ENCODE results near the gene C1orf50. TPM values are rescaled to one million over a fixed set of nuclear protein-coding genes. Genes with fewer than 3 reads are reported as not detected.
A peak's percentile ranks its signal among the peaks of the same experiment; 100 is the strongest.
"Not testable (repeated sequence)": the region's sequence is repeated elsewhere in the genome, so short reads cannot be mapped to it uniquely, and the experiment has no call there.

The C1orf50 gene
- total RNA-seq, 2 experiments from 2014 or later: 6.9 to 7.2 TPM

DNA sequence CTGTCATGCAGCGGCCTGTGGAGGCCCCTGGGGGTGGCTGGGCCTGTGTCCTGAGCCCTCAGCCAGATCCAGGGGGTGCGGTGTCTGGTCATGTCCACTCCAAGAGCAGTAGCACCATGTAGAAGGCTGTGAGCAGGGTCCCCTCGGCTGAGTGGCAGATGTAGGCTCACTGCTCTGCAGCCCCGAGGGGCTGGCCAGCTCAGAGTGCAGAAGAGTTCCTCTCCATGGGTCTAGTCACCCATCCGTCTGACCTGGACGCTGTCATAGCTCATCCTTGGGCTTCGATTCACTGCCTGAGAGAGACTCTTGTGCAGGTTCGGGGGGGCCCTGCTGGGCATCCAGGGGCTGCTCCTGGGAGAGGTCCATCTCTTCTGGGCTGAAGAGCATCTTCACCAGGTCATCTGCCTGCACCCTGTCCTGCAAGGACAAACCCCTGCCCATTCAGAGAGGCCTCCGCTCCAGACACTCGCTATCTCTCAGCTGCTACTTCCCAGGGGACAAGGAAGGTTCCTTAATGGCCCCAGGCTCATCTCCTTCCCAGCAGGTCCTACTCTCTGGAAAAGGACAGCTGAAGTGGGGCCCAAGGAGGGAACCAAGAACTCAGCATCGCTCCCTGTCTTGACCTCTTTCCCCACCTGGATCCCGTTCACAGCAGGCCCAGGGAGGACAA, 20.5 kb upstream of the C1orf50 start:
- Mint-ChIP-seq H3K36me3 (peaks cover 8% of the 10 kb centered on the region), H3K9me3 (peaks cover under 1% of the 10 kb centered on the region), H3K27me3 (no peaks in the 10 kb centered on the region), H3K27ac (no peak overlapping the region), H3K4me1 (peaks cover under 1% of the 10 kb centered on the region), H3K4me3 (no peak overlapping the region)
- DNase-seq: no peak

DNA sequence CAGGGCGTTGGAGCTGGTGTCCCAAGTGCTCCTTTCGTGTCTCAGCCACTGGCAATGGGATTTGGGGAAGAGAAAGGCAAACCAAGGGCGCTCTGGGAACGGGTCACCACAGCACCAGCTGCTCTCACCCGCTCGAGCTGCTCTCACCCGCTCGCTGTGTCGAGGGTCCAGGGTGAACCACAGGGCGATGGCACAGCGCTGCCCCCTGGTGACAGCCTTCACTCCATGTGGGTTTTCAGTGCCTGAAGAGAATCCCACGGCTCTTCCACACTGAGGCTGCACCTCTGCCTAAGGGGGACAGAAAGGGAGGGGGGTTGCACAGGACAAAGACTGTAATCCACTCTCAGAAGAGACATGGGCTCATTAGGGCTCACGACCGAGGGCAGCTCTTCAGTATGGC, 19.9 kb upstream of the C1orf50 start:
- DNase-seq: peak; percentile 36
- Mint-ChIP-seq H3K27ac (no peak overlapping the region), H3K4me1 (peaks cover 1% of the 10 kb centered on the region), H3K9me3 (peaks cover 5% of the 10 kb centered on the region), H3K36me3 (peaks cover 14% of the 10 kb centered on the region), H3K4me3 (no peak overlapping the region), H3K27me3 (no peaks in the 10 kb centered on the region)

DNA sequence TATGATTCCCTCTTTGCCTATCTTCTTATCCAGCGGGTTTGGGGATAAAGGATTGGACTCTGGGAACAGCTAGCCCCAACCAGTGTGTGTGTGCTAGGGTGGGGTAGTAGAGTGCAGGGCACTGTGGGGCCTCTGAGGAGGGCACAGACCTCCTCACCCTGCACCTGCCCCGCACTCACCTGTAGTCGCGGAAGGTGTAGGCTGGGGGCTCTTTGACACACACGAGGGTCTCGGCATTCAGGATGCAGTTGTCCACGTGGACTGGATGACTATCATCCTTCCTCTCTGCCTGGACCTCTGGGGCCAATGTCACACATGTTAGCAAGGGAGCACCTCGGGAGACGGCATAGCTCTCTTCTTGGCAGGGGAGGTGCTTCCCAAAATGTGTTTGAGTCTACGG, 19.0 kb upstream of the C1orf50 start:
- no peak for DNase-seq
- peaks cover 1% of the 10 kb centered on the region for H3K4me1 Mint-ChIP-seq
- H3K36me3 Mint-ChIP-seq: peaks cover 21% of the 10 kb centered on the region
- H3K4me3 Mint-ChIP-seq: no peak overlapping the region
- peak overlapping the region; percentile 17 for H3K27ac Mint-ChIP-seq
- H3K9me3 Mint-ChIP-seq: peaks cover 5% of the 10 kb centered on the region
- H3K27me3 Mint-ChIP-seq: no peaks in the 10 kb centered on the region

DNA sequence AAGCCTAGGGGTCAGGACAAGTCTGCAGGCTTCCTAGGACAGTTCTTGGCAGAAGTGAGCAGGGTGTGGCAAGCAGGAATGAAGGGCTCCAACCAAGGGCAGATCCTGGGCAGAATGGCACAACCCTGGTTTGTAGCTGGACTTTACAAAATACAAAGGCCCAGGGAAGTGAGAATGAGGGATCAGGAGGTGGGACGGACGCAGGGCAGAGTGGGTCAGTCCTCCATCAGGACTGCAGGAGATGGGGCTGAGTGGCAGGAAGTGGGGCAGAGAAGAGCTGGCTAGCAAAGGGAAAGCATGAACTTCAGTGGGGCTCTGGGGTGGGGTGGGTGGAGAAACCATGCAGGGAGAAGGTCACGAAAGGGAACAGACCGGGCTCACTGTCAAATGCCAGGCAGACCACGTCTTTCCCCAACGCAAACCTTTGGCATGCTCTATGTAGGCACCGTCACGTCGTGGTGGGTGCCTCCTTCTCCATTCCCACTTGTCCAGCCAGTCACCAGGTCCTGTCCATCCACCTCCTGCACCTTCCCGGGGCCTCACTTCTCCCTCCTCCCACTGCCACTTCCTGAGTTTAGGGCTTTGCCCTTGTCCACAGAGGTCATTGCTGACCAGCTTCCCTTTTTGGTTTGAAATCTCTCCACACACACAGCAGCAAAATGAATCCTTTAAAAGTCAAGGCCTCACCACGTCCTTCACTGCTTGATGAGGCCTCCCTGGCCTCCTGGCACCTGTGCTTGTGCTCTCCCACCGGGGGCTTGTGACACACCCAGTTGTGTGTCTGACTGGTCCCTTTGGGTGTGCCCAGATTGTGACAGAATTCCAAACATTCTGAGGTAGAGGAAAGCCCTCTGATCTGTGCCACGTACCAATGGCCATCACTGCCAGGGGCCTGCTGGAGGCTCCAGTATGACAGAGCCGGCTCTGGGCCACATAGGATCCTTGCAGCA, 18.3 kb upstream of the C1orf50 start:
- Mint-ChIP-seq H3K36me3 (peaks cover 21% of the 10 kb centered on the region), H3K27me3 (no peaks in the 10 kb centered on the region), H3K9me3 (peaks cover 5% of the 10 kb centered on the region), H3K4me1 (peaks cover 1% of the 10 kb centered on the region), H3K4me3 (no peak overlapping the region), H3K27ac (no peak overlapping the region)
- no peak for DNase-seq

DNA sequence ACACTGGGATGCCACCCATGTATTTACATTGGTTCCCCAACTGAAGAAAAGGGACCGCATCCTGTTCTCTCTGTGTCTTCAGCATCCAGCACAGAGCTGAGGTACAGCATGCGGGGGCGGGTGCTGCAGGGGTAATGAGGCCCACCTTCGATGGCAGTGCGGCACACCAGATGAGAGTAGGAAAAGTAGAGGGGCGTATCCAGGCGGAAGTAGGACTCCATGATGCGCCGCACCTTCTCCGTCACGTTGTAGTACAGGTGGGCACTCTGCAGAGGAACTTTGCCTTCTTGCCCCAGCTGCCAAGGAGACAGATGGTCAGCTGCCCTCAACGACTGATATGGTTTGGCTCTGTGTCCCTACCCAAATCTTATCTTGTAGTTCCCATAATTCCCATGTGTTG, 17.0 kb upstream of the C1orf50 start:
- peaks cover 5% of the 10 kb centered on the region for H3K9me3 Mint-ChIP-seq
- peaks cover 1% of the 10 kb centered on the region for H3K4me1 Mint-ChIP-seq
- no peak overlapping the region for H3K27ac Mint-ChIP-seq
- no peaks in the 10 kb centered on the region for H3K27me3 Mint-ChIP-seq
- DNase-seq: no peak
- H3K4me3 Mint-ChIP-seq: no peak overlapping the region
- H3K36me3 Mint-ChIP-seq: peaks cover 26% of the 10 kb centered on the region

DNA sequence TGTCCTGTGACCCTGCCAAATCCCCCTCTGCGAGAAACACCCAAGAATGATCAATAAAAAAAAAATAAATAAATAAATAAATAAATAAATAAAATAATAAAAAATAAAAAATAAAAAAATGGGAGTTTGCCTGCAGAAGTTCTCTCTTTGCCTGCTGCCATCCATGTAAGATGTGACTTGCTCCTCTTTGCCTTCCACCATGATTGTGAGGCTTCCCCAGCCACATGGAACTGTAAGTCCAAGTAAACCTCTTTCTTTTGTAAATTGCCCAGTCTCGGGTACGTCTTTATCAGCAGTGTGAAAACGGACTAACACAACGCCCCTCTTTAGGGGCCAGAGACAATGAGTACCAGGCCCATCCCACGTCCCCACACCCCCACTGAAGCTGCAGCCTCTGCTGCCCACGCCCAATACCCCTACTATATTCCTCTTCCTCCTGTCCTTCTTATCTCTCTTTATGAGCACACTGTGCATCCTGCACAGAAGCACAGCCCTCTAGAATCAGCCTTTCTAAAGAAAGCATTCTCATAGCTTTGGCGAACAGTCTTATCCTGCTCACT, 15.5 kb upstream of the C1orf50 start:
- H3K9me3 Mint-ChIP-seq, H3K4me3 Mint-ChIP-seq, H3K27ac Mint-ChIP-seq, DNase-seq, H3K27me3 Mint-ChIP-seq, H3K4me1 Mint-ChIP-seq: not testable (repeated sequence)
- peaks cover 28% of the 10 kb centered on the region for H3K36me3 Mint-ChIP-seq

DNA sequence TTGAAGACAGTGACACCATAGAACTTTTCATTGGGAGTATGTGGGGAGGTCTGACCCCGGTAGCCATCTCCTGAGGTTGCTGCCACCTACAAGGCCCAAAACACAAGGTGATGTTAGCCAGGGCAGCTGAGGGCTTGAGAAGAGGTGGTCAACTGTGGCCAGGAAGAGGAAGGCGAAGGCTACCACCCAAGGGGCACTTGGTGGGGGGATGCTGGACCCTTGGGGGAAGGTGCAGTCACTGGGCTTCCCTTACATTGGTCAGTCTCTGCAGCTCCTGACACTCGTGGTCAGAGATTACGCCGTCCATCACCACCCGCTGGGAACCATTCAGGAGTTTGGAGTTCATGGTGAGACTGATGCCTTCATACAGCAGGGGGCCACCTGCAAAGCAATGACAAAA, 14.8 kb upstream of the C1orf50 start:
- DNase-seq: no peak
- Mint-ChIP-seq H3K4me1 (peaks cover 1% of the 10 kb centered on the region), H3K27me3 (no peaks in the 10 kb centered on the region), H3K9me3 (peaks cover 5% of the 10 kb centered on the region), H3K27ac (no peak overlapping the region), H3K36me3 (peaks cover 32% of the 10 kb centered on the region), H3K4me3 (no peak overlapping the region)

DNA sequence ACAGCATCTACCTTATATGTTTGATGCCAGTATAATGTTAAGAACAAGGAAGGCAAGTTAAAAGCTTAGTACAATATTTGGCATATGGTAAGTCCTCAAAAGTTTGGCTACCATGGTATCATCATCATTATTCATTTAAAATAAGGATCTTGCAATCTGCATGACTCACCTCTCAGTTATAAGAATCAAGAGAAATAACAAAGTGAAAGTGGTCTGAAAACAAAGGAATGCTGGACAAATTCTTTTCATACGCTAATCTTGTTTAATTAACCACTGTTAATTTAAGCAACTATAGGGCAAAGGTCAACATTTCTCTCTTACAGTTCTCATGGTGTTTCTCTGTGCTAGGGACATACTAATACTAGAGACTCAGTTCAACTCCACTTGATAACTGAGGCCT, 14.0 kb upstream of the C1orf50 start:
- H3K9me3 Mint-ChIP-seq: peaks cover 5% of the 10 kb centered on the region
- DNase-seq: no peak
- no peak overlapping the region for H3K4me3 Mint-ChIP-seq
- peaks cover 37% of the 10 kb centered on the region for H3K36me3 Mint-ChIP-seq
- peaks cover 1% of the 10 kb centered on the region for H3K4me1 Mint-ChIP-seq
- H3K27ac Mint-ChIP-seq: no peak overlapping the region
- H3K27me3 Mint-ChIP-seq: no peaks in the 10 kb centered on the region

DNA sequence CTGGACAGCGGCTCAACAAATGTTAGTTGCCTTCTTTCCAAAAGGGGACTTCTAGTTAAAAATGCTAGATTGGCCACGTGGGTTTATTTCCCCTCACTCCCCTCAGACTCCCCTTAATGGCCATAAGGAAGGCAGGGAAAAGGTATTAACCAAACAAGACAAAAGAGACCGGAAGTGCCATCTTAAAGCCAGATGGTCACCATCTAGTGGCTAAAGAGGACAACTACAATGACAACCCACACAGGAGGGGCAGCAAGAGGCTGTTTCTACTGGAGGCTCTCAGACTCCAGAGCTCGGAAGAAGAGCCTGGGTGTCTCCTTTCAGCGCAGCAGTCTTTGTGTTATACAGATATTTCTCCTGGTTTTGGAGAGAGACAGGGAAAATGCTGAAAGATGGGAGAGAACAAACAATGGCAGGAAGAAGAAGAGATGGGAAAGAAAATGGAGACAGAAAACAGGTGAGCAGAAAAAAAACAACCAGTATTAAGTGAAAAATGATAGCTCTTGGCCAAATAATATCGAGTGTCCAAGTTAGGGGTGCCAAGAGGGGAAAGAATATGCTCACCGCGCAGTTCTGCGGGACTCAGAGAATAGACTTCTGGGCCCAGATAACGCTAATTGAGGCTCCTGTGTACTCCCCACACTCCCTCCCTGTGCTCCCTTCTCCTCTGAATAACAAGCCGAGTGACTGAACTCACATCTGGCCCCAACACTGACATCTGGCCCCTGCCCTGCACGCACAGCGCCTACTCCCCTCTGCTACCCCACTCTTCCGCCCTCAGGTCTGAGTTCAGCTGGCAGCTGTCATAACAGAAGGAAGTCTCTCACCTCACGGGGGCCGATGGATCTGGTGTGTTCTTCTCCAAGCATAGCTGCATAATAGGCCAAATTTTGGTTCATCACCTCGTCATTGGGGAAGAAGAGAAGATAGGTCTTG, 9.8 kb upstream of the C1orf50 start:
- Mint-ChIP-seq H3K36me3 (peaks cover 26% of the 10 kb centered on the region), H3K27ac (no peak overlapping the region), H3K27me3 (no peaks in the 10 kb centered on the region)

DNA sequence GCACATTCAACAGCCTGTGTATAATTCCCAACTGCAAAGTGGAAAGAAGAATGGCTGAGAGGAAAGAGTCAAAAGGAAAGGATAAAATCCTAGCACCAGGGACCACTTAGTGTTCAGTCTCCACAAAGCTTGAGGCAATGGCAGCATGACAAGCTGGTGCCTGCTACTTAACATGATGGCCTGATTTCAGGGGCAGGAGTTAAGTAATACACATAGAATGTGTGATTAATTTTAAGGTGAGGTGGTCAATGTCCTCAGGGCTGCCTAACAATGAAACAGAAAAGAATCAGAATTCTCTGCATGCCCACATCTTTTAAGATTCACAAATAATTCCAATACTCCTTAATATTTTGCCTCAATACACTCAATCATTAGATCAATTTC, 9.2 kb upstream of the C1orf50 start:
- Mint-ChIP-seq H3K27ac (no peak overlapping the region), H3K36me3 (peaks cover 20% of the 10 kb centered on the region), H3K27me3 (no peaks in the 10 kb centered on the region)

More for the DNA sequence above, 9.8 kb upstream of the C1orf50 start:
- DNase-seq: no peak
- Mint-ChIP-seq H3K9me3 (no peaks in the 10 kb centered on the region), H3K4me1 (peaks cover under 1% of the 10 kb centered on the region), H3K4me3 (no peak overlapping the region)

DNA sequence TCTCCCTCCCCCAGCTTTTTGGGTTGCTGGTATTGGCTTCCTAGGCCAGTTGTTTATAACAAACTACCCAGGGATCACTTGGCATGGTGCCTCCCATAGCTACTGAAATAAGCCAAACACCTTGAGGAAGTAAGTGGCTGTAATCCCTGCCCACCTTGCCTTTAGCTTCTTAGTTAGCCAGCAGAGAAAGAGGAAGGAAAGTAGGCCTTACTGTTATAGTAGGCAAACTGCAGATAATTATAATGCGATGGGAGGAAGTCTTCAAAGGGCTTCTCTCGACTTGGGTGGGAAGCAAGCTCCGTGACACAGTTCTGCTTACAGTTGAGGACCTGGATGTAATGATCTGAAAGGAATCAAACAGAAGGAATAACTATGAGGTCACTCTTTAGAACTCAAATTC, 8.4 kb upstream of the C1orf50 start:
- no peak overlapping the region for H3K27ac Mint-ChIP-seq
- H3K27me3 Mint-ChIP-seq: no peaks in the 10 kb centered on the region
- peaks cover 20% of the 10 kb centered on the region for H3K36me3 Mint-ChIP-seq
- peaks cover 4% of the 10 kb centered on the region for H3K4me1 Mint-ChIP-seq
- no peaks in the 10 kb centered on the region for H3K9me3 Mint-ChIP-seq
- H3K4me3 Mint-ChIP-seq: no peak overlapping the region
- no peak for DNase-seq

More for the DNA sequence above, 9.2 kb upstream of the C1orf50 start:
- Mint-ChIP-seq H3K4me3 (no peak overlapping the region), H3K9me3 (no peaks in the 10 kb centered on the region), H3K4me1 (peaks cover 4% of the 10 kb centered on the region)
- DNase-seq: no peak

DNA sequence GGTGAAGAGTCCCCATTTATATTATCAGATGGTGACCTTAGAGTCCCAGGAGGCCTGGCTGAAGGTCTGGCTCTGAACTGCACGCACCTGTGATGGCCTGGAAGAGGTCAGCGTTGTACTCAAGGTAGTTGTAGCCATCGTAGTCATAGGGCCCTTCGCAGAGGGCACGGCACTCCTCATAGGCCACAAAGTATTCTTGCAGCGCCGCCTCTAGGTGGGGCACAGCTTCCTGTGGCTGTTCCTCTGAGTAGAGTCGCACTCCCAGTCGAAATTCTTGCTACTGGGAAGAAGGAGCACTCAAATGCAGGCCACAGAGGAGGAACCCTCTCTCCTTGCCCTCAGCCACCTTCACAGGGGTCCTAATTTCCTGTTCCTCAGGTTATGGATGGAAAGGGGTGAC, 7.9 kb upstream of the C1orf50 start:
- DNase-seq: no peak
- H3K27ac Mint-ChIP-seq: no peak overlapping the region
- no peaks in the 10 kb centered on the region for H3K9me3 Mint-ChIP-seq
- H3K4me1 Mint-ChIP-seq: peaks cover 4% of the 10 kb centered on the region
- H3K4me3 Mint-ChIP-seq: no peak overlapping the region
- no peaks in the 10 kb centered on the region for H3K27me3 Mint-ChIP-seq
- peaks cover 17% of the 10 kb centered on the region for H3K36me3 Mint-ChIP-seq

DNA sequence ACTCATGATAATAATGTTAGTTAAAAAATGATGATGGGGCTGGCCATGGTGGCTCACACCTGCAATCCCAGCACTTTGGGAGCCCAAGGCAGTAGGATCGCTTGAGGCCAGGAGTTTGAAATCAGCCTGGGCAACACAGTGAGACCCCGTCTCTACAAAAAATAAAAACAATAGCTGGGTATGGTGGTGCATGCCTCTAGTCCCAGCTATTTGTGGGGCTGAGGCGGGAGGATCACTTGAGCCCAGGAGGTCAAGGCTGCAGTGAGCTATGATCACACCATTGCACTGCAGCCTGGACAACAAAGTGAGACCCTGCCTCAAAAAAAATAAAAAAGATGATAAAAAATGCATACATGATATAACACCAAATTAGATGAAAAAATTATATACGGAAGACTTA, 5.5 kb upstream of the C1orf50 start:
- H3K27ac Mint-ChIP-seq: no peak overlapping the region
- H3K36me3 Mint-ChIP-seq: peaks cover 13% of the 10 kb centered on the region
- no peaks in the 10 kb centered on the region for H3K27me3 Mint-ChIP-seq
- no peak overlapping the region for H3K4me3 Mint-ChIP-seq
- no peaks in the 10 kb centered on the region for H3K9me3 Mint-ChIP-seq
- DNase-seq: no peak
- peaks cover 4% of the 10 kb centered on the region for H3K4me1 Mint-ChIP-seq

DNA sequence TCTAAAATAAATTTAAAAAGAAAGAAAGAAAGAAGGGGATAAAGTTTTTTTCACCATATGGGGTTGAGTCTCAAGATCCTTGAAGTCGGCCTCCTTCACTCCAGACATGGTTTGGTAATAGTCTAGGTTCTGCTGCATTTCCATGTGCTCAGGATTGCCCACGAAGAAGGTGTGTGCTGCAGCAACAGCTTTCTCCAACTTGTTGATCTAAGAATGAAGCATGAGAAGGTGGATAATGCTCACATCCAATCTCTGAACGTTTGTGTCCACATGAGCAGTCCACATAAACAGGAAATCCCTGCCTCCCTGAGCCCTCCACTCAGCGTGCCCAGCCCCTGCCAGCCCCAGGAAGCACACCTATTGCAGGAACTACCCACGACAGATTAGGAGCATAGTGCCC, 4.8 kb upstream of the C1orf50 start:
- H3K27ac Mint-ChIP-seq: no peak overlapping the region

More for the DNA sequence above, 4.8 kb upstream of the C1orf50 start:
- peaks cover 9% of the 10 kb centered on the region for H3K36me3 Mint-ChIP-seq
- no peak for DNase-seq
- H3K9me3 Mint-ChIP-seq: no peaks in the 10 kb centered on the region
- H3K27me3 Mint-ChIP-seq: no peaks in the 10 kb centered on the region
- H3K4me3 Mint-ChIP-seq: no peak overlapping the region
- H3K4me1 Mint-ChIP-seq: peaks cover 4% of the 10 kb centered on the region
